H9 (cell line): ENCODE results near the gene EML4. TPM values are rescaled to one million over a fixed set of nuclear protein-coding genes. Genes with fewer than 3 reads are reported as not detected.

Experiments used
- DNase-seq: peaks from one replicate; pipeline ENCODE4 v3.0.0-alpha.2; 2017
- H2AFZ ChIP-seq: one replicate; pipeline ENCODE4 v1.6.1; 2013; ENCODE audit warnings: mild to moderate bottlenecking, low read length, control low read depth, moderate library complexity
- H2AK5ac ChIP-seq: 2 replicates; pipeline ENCODE4 v1.6.1; 2013; ENCODE audit warnings: low read length, control low read depth, mixed read lengths; ENCODE audit not compliant: insufficient read length
- H2BK120ac ChIP-seq: one replicate; pipeline ENCODE4 v1.6.1; 2013; ENCODE audit warnings: low read depth, mild to moderate bottlenecking, low read length, control low read depth, inconsistent platforms; ENCODE audit not compliant: poor library complexity, severe bottlenecking
- H2BK12ac ChIP-seq: 2 replicates; pipeline ENCODE4 v1.6.1; 2013; ENCODE audit warnings: low read length, control low read depth, mixed read lengths, low read depth; ENCODE audit not compliant: insufficient read length
- H2BK15ac ChIP-seq: 2 replicates; pipeline ENCODE4 v1.6.1; 2013; ENCODE audit warnings: low read depth, low read length, control low read depth
- H2BK20ac ChIP-seq: one replicate; pipeline ENCODE4 v1.6.1; 2013; ENCODE audit warnings: low read depth, mild to moderate bottlenecking, low read length, control low read depth, inconsistent platforms; ENCODE audit not compliant: poor library complexity, severe bottlenecking
- H2BK5ac ChIP-seq: 2 replicates; pipeline ENCODE4 v1.6.1; 2013; ENCODE audit warnings: low read length, control low read depth, mixed read lengths; ENCODE audit not compliant: insufficient read length
- H3K14ac ChIP-seq: 2 replicates; pipeline ENCODE4 v1.6.1; 2013; ENCODE audit warnings: low read length, control low read depth; ENCODE audit not compliant: insufficient read depth
- H3K18ac ChIP-seq: 2 replicates; pipeline ENCODE4 v1.6.1; 2013; ENCODE audit warnings: low read depth, mild to moderate bottlenecking, mixed read lengths, low read length, control low read depth; ENCODE audit not compliant: insufficient read length
- H3K23ac ChIP-seq: 2 replicates; pipeline ENCODE4 v1.6.1; 2013; ENCODE audit warnings: low read length, control low read depth, mixed read lengths, low read depth; ENCODE audit not compliant: insufficient read length
- H3K23me2 ChIP-seq: 2 replicates; pipeline ENCODE4 v1.6.1; 2013; ENCODE audit warnings: low read depth, mild to moderate bottlenecking, mixed read lengths, low read length, control low read depth; ENCODE audit not compliant: insufficient read length, poor library complexity, severe bottlenecking
- H3K27ac ChIP-seq: 2 replicates; pipeline ENCODE4 v1.5.1; 2013; ENCODE audit warnings: low read length, control low read depth, mixed read lengths, low read depth; ENCODE audit not compliant: insufficient read length
- H3K27me3 ChIP-seq: 2 replicates; pipeline ENCODE4 v1.6.1; 2013; ENCODE audit warnings: low read length, control low read depth, inconsistent platforms; ENCODE audit not compliant: insufficient read depth
- H3K4ac ChIP-seq: 2 replicates; pipeline ENCODE4 v1.6.1; 2013; ENCODE audit warnings: low read depth, mild to moderate bottlenecking, control low read depth, inconsistent platforms, low read length, moderate library complexity
- H3K4me1 ChIP-seq: 2 replicates; pipeline ENCODE4 v1.6.1; 2013; ENCODE audit warnings: low read length, control low read depth, inconsistent platforms; ENCODE audit not compliant: insufficient read depth
- H3K4me2 ChIP-seq: 2 replicates; pipeline ENCODE4 v1.6.1; 2013; ENCODE audit warnings: low read length, control low read depth, mixed read lengths; ENCODE audit not compliant: insufficient read length, insufficient read depth
- H3K56ac ChIP-seq: 2 replicates; pipeline ENCODE4 v1.6.1; 2013; ENCODE audit warnings: low read depth, mild to moderate bottlenecking, mixed read lengths, low read length, control low read depth; ENCODE audit not compliant: insufficient read length
- H3K79me1 ChIP-seq: 2 replicates; pipeline ENCODE4 v1.6.1; 2013; ENCODE audit warnings: low read depth, mild to moderate bottlenecking, moderate library complexity, low read length, control low read depth, inconsistent platforms; ENCODE audit not compliant: insufficient read depth, poor library complexity, severe bottlenecking
- H3K79me2 ChIP-seq: 2 replicates; pipeline ENCODE4 v1.6.1; 2013; ENCODE audit warnings: low read length, control low read depth, inconsistent platforms; ENCODE audit not compliant: insufficient read depth
- H3K9ac ChIP-seq: 2 replicates; pipeline ENCODE4 v1.6.1; 2013; ENCODE audit warnings: low read length, control low read depth, mixed read lengths; ENCODE audit not compliant: insufficient read length; ENCODE audit errors: extremely low read depth
- H3K9me3 ChIP-seq: one replicate; pipeline ENCODE4 v1.6.1; 2013; ENCODE audit warnings: low read depth, low read length, inconsistent platforms; ENCODE audit not compliant: control insufficient read depth
- H3T11ph ChIP-seq: one replicate; pipeline ENCODE4 v1.6.1; 2013; ENCODE audit warnings: mild to moderate bottlenecking, low read length, control low read depth, inconsistent platforms
- H4K20me1 ChIP-seq: one replicate; pipeline ENCODE4 v1.6.1; 2013; ENCODE audit not compliant: control insufficient read depth, insufficient read length, insufficient read depth
- H4K5ac ChIP-seq: 2 replicates; pipeline ENCODE4 v1.6.1; 2013; ENCODE audit warnings: low read depth, mild to moderate bottlenecking, mixed read lengths, low read length, control low read depth; ENCODE audit not compliant: insufficient read length
- H4K8ac ChIP-seq: replicated peaks from 2 replicates; pipeline ENCODE4 v1.6.1; 2013; ENCODE audit warnings: low read length, control low read depth, mixed read lengths, low read depth; ENCODE audit not compliant: insufficient read length
- H4K91ac ChIP-seq: 2 replicates; pipeline ENCODE4 v1.6.1; 2013; ENCODE audit warnings: low read depth, mild to moderate bottlenecking, moderate library complexity, mixed read lengths, low read length, control low read depth; ENCODE audit not compliant: insufficient read length
- H3K27ac Mint-ChIP-seq, 3 experiments: 2 replicates in 2 of 3; 3 replicates in 1 of 3; pipeline ENCODE4 v1.8.0; 2020 to 2021; ENCODE audit warnings: mixed read lengths in 3 of 3, mild to moderate bottlenecking in 1 of 3, moderate library complexity in 1 of 3
- H3K27me3 Mint-ChIP-seq: 2 replicates; pipeline ENCODE4 v1.8.0; 2021; ENCODE audit warnings: low read depth, mild to moderate bottlenecking, moderate library complexity, mixed read lengths
- H3K36me3 Mint-ChIP-seq, 3 experiments: 2 replicates in 2 of 3; 3 replicates in 1 of 3; pipeline ENCODE4 v1.8.0; 2020 to 2021; ENCODE audit warnings: low read depth in 3 of 3, mixed read lengths in 3 of 3; ENCODE audit not compliant: insufficient read depth in 1 of 3
- H3K4me1 Mint-ChIP-seq, 2 experiments: 2 replicates each; pipeline ENCODE4 v1.8.0; 2020; ENCODE audit warnings: mixed read lengths in 2 of 2
- H3K4me3 Mint-ChIP-seq, 2 experiments: 2 replicates in 1 of 2; 3 replicates in 1 of 2; pipeline ENCODE4 v1.8.0; 2020 to 2021; ENCODE audit warnings: mild to moderate bottlenecking in 2 of 2, mixed read lengths in 2 of 2, moderate library complexity in 1 of 2
- H3K9me3 Mint-ChIP-seq, 2 experiments: 2 replicates in 1 of 2; 3 replicates in 1 of 2; pipeline ENCODE4 v1.8.0; 2020; ENCODE audit warnings: mild to moderate bottlenecking in 2 of 2, mixed read lengths in 2 of 2, moderate library complexity in 1 of 2
- CTCF ChIP-seq: fragments of 200-600 bp; sonication (generic); conservative IDR thresholded peaks from 3 replicates; pipeline ENCODE4 v1.8.0; 2021; ENCODE audit warnings: antibody characterized with exemption, mild to moderate bottlenecking
- WGBS: extraction: QIAGEN DNeasy Blood & Tissue Kit; methylation state at CpG from one replicate; pipeline ENCODE4 v1.1.7; 2013; ENCODE audit warnings: missing lambda C conversion rate, low lambda C conversion rate, mixed read lengths; ENCODE audit not compliant: insufficient read length; ENCODE audit errors: extremely low coverage; 5-methylcytosine and 5-hydroxymethylcytosine counted together
- total RNA-seq: library from RNA; stranded (reverse); gene quantifications from 2 replicates; pipeline ENCODE4 v1.2.1, GENCODE V29; 2021

The EML4 gene
- total RNA-seq, 1 experiment from 2014 or later, result 68.6 TPM

GRCh38 chr2:42325609-42326008, 156.5 kb downstream of the EML4 start:
- Histone ChIP-seq H3K23ac (no peak overlapping the region), H3K56ac (no peak overlapping the region), H4K20me1 (no peaks in the 10 kb centered on the region), H3K18ac (no peak overlapping the region), H2BK120ac (no peak overlapping the region), H4K5ac (no peak overlapping the region), H3K79me2 (no peaks in the 10 kb centered on the region), H3K27me3 (no peaks in the 10 kb centered on the region), H2AFZ (no peak overlapping the region), H3K14ac (no peak overlapping the region), H4K91ac (no peak overlapping the region), H3K79me1 (no peaks in the 10 kb centered on the region), H3K9ac (no peak overlapping the region), H2AK5ac (no peak overlapping the region), H2BK20ac (no peak overlapping the region), H3K4me1 (no peaks in the 10 kb centered on the region), H3K4me2 (no peak overlapping the region), H3K9me3 (no peaks in the 10 kb centered on the region), H3K4ac (no peak overlapping the region), H4K8ac (no peak overlapping the region), H3K27ac (no peak overlapping the region), H2BK5ac (no peak overlapping the region), H3T11ph (no peak overlapping the region), H2BK15ac (no peak overlapping the region), H3K23me2 (no peaks in the 10 kb centered on the region), H2BK12ac (no peak overlapping the region)
- WGBS, result no CpG with 5 or more reads among the region's 1 CpG
- Mint-ChIP-seq H3K27ac (no peak overlapping the region), H3K4me1 (no peaks in the 10 kb centered on the region), H3K27me3 (no peaks in the 10 kb centered on the region), H3K36me3 (peaks cover 12 to 25% (median 20%) of the 10 kb centered on the region in 3 experiments; a peak in 6 of 7 replicates), H3K4me3 (no peak overlapping the region), H3K9me3 (no peaks in the 10 kb centered on the region)
- DNase-seq, result no peak
- no peak for TF ChIP-seq CTCF
